ENCODE data around the gene ZNF778. TPM values are rescaled to one million over a fixed set of nuclear protein-coding genes. Genes with fewer than 3 reads are reported as not detected.
A peak's percentile ranks its signal among the peaks of the same experiment; 100 is the strongest.

ZNF778 gene
- total and polyA plus RNA-seq, 2 of the 13 experiments (the other 11 are each of a cell fraction or from before 2014, with no cell fraction given) = 3.8 to 7.2 TPM

GRCh38 chr16:89256651-89257254, 39.2 kb downstream of the ZNF778 start:
- H3K4me2 ChIP-seq (ENCODE audit: low read depth, low read length) = no peak overlapping the region
- ChIA-PET CTCF (ENCODE audit: low intra/inter-chr PET ratio, low total read pairs) (no interaction called here), POLR2A (no interaction called here)
- 96% methylated on average over 53 of the region's 57 CpGs for WGBS (ENCODE audit: low lambda C conversion rate)
- intact Hi-C loops (cut with micrococcal nuclease; ENCODE audit: unreplicated experiment) (no loop called here), in situ Hi-C loops (cut with HindIII; ENCODE audit: extremely low pct_ligation_motif_present, low pct_unique_long_range_greater_than_20kb) (no loop called here)
- no peak overlapping the region for H3K9ac ChIP-seq (ENCODE audit: insufficient read depth, low read depth, low read length)
- no TSS peak for BruUV-seq (replicated peaks)
- H3K4me3 ChIP-seq (replicated peaks in 1 of 3; ENCODE audit: insufficient read depth in 1 of 3, low read depth in 2 of 3, low read length in 3 of 3) = no peak overlapping the region
- TF ChIP-seq, protein P1, sequence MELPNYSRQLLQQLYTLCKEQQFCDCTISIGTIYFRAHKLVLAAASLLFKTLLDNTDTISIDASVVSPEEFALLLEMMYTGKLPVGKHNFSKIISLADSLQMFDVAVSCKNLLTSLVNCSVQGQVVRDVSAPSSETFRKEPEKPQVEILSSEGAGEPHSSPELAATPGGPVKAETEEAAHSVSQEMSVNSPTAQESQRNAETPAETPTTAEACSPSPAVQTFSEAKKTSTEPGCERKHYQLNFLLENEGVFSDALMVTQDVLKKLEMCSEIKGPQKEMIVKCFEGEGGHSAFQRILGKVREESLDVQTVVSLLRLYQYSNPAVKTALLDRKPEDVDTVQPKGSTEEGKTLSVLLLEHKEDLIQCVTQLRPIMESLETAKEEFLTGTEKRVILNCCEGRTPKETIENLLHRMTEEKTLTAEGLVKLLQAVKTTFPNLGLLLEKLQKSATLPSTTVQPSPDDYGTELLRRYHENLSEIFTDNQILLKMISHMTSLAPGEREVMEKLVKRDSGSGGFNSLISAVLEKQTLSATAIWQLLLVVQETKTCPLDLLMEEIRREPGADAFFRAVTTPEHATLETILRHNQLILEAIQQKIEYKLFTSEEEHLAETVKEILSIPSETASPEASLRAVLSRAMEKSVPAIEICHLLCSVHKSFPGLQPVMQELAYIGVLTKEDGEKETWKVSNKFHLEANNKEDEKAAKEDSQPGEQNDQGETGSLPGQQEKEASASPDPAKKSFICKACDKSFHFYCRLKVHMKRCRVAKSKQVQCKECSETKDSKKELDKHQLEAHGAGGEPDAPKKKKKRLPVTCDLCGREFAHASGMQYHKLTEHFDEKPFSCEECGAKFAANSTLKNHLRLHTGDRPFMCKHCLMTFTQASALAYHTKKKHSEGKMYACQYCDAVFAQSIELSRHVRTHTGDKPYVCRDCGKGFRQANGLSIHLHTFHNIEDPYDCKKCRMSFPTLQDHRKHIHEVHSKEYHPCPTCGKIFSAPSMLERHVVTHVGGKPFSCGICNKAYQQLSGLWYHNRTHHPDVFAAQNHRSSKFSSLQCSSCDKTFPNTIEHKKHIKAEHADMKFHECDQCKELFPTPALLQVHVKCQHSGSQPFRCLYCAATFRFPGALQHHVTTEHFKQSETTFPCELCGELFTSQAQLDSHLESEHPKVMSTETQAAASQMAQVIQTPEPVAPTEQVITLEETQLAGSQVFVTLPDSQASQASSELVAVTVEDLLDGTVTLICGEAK (IDR thresholded peaks at IDR 0.05) = no peak
- TF ChIP-seq, protein P1 (CRISPR knock-in tag; IDR thresholded peaks at IDR 0.05) = 0 out of 2 replicates have a peak, but pooled peaks have one; percentile 14
- TF ChIP-seq KDM3A (CRISPR knock-in tag; IDR thresholded peaks at IDR 0.05; ENCODE audit: low read depth) = no peak
- no peaks in the 10 kb centered on the region for H4K20me1 ChIP-seq (ENCODE audit: insufficient read depth, low read length)
- no peak for DNase-seq (ENCODE audit: low spot score)
- H3K9me3 ChIP-seq (ENCODE audit: low read length) = no peaks in the 10 kb centered on the region
- H3K27me3 ChIP-seq (ENCODE audit: control insufficient read depth in 1 of 2, insufficient read depth in 2 of 2, low read length in 2 of 2) = no peaks in the 10 kb centered on the region
- ATAC-seq = no peak
- peaks cover 7% of the 10 kb centered on the region for H3K79me2 ChIP-seq (ENCODE audit: insufficient read depth, low read length)
- H2AFZ ChIP-seq (ENCODE audit: low read length) = no peak overlapping the region
- H3K4me1 ChIP-seq (ENCODE audit: insufficient read depth, low read length) = peaks cover 13% of the 10 kb centered on the region
- no peak overlapping the region for H3K27ac ChIP-seq (ENCODE audit: extremely low read length, insufficient read depth, low read length)
- no peak for FAIRE-seq
- H3K36me3 ChIP-seq (replicated peaks in 1 of 2; ENCODE audit: control insufficient read depth in 1 of 2, insufficient read depth in 2 of 2, low read length in 2 of 2) = no peaks in the 10 kb centered on the region

All from HepG2 (cell line).